ENCODE results near the gene OOSP1. TPM values are rescaled to one million over a fixed set of nuclear protein-coding genes. Genes with fewer than 3 reads are reported as not detected.

Gene OOSP1
- total RNA-seq, 1 donor from 2014 or later = not detected

GRCh38 chr11:59898046-59898445, 40.2 kb upstream of the OOSP1 start:
- FAIRE-seq (no peak), DNase-seq (ENCODE audit: low read depth) (no peak)
- no peak overlapping the region for H3K4me3 Mint-ChIP-seq (ENCODE audit: unreplicated experiment)
- Histone ChIP-seq H3K27me3 (ENCODE audit: insufficient read depth, low read length) (no peaks in the 10 kb centered on the region), H3K9ac (ENCODE audit: low read length) (no peak overlapping the region), H2AFZ (ENCODE audit: low read depth, low read length) (no peak overlapping the region), H3K9me3 (ENCODE audit: insufficient read depth, low read depth, low read length) (no peaks in the 10 kb centered on the region), H3K27ac (ENCODE audit: low read depth, low read length) (no peak overlapping the region), H3K4me1 (ENCODE audit: insufficient read depth, low read length) (peaks cover 4% of the 10 kb centered on the region), H4K20me1 (ENCODE audit: insufficient read depth, low read length) (no peaks in the 10 kb centered on the region), H3K36me3 (ENCODE audit: insufficient read depth, low read length) (no peaks in the 10 kb centered on the region), H3K79me2 (ENCODE audit: insufficient read depth, low read length) (no peaks in the 10 kb centered on the region), H3K4me2 (ENCODE audit: low read length) (no peak overlapping the region), H3K4me3 (ENCODE audit: insufficient read depth, low read depth, low read length) (no peak overlapping the region)
- H3K27me3 Mint-ChIP-seq (ENCODE audit: low read depth, unreplicated experiment) = no peaks in the 10 kb centered on the region
- no peaks in the 10 kb centered on the region for H3K36me3 Mint-ChIP-seq (ENCODE audit: low read depth, unreplicated experiment)
- no peak for TF ChIP-seq EZH2 (IDR thresholded peaks at IDR 0.05; ENCODE audit: insufficient read depth, low read length)
- no peak for TF ChIP-seq CTCF (IDR thresholded peaks at IDR 0.05; ENCODE audit: insufficient read depth, low read depth, low read length)
- H3K9me3 Mint-ChIP-seq (ENCODE audit: unreplicated experiment) = peaks cover 3% of the 10 kb centered on the region
- peak overlapping the region; percentile 47 for H3K27ac Mint-ChIP-seq (ENCODE audit: unreplicated experiment)
- H3K4me1 Mint-ChIP-seq (ENCODE audit: low read depth, unreplicated experiment) = peaks cover 14% of the 10 kb centered on the region

GRCh38 chr11:59898650-59899049, 39.6 kb upstream of the OOSP1 start:
- H3K27ac ChIP-seq (ENCODE audit: low read depth, low read length) = no peak overlapping the region
- no peak overlapping the region for H3K4me3 ChIP-seq (ENCODE audit: insufficient read depth, low read depth, low read length)
- no peak for FAIRE-seq
- H2AFZ ChIP-seq (ENCODE audit: low read depth, low read length) = no peak overlapping the region
- no peaks in the 10 kb centered on the region for H3K36me3 ChIP-seq (ENCODE audit: insufficient read depth, low read length)
- no peak overlapping the region for H3K4me3 Mint-ChIP-seq (ENCODE audit: unreplicated experiment)
- DNase-seq (ENCODE audit: low read depth) = no peak
- no peaks in the 10 kb centered on the region for H3K27me3 Mint-ChIP-seq (ENCODE audit: low read depth, unreplicated experiment)
- H3K36me3 Mint-ChIP-seq (ENCODE audit: low read depth, unreplicated experiment) = no peaks in the 10 kb centered on the region
- H3K79me2 ChIP-seq (ENCODE audit: insufficient read depth, low read length) = no peaks in the 10 kb centered on the region
- peaks cover 14% of the 10 kb centered on the region for H3K4me1 Mint-ChIP-seq (ENCODE audit: low read depth, unreplicated experiment)
- H3K27me3 ChIP-seq (ENCODE audit: insufficient read depth, low read length) = no peaks in the 10 kb centered on the region
- H3K9ac ChIP-seq (ENCODE audit: low read length) = no peak overlapping the region
- no peaks in the 10 kb centered on the region for H4K20me1 ChIP-seq (ENCODE audit: insufficient read depth, low read length)
- no peak overlapping the region for H3K27ac Mint-ChIP-seq (ENCODE audit: unreplicated experiment)
- TF ChIP-seq CTCF (IDR thresholded peaks at IDR 0.05; ENCODE audit: insufficient read depth, low read depth, low read length) (no peak), EZH2 (IDR thresholded peaks at IDR 0.05; ENCODE audit: insufficient read depth, low read length) (no peak)
- peaks cover 3% of the 10 kb centered on the region for H3K9me3 Mint-ChIP-seq (ENCODE audit: unreplicated experiment)
- no peak overlapping the region for H3K4me2 ChIP-seq (ENCODE audit: low read length)
- H3K4me1 ChIP-seq (ENCODE audit: insufficient read depth, low read length) = peaks cover 4% of the 10 kb centered on the region
- no peaks in the 10 kb centered on the region for H3K9me3 ChIP-seq (ENCODE audit: insufficient read depth, low read depth, low read length)

- FAIRE-seq (no peak), DNase-seq (ENCODE audit: low read depth) (no peak)
- H3K4me3 ChIP-seq (ENCODE audit: insufficient read depth, low read depth, low read length) = no peak overlapping the region
- no peaks in the 10 kb centered on the region for H3K79me2 ChIP-seq (ENCODE audit: insufficient read depth, low read length)
- Mint-ChIP-seq H3K27ac (ENCODE audit: unreplicated experiment) (no peak overlapping the region), H3K9me3 (ENCODE audit: unreplicated experiment) (peaks cover 3% of the 10 kb centered on the region), H3K27me3 (ENCODE audit: low read depth, unreplicated experiment) (no peaks in the 10 kb centered on the region), H3K4me3 (ENCODE audit: unreplicated experiment) (no peak overlapping the region), H3K36me3 (ENCODE audit: low read depth, unreplicated experiment) (no peaks in the 10 kb centered on the region), H3K4me1 (ENCODE audit: low read depth, unreplicated experiment) (peaks cover 14% of the 10 kb centered on the region)
- H3K4me2 ChIP-seq (ENCODE audit: low read length) = no peak overlapping the region
- H3K27me3 ChIP-seq (ENCODE audit: insufficient read depth, low read length) = no peaks in the 10 kb centered on the region
- H3K4me1 ChIP-seq (ENCODE audit: insufficient read depth, low read length) = peaks cover 4% of the 10 kb centered on the region
- H3K36me3 ChIP-seq (ENCODE audit: insufficient read depth, low read length) = no peaks in the 10 kb centered on the region
- no peaks in the 10 kb centered on the region for H4K20me1 ChIP-seq (ENCODE audit: insufficient read depth, low read length)
- H2AFZ ChIP-seq (ENCODE audit: low read depth, low read length) = peak overlapping the region; percentile 47
- no peak overlapping the region for H3K27ac ChIP-seq (ENCODE audit: low read depth, low read length)
- H3K9ac ChIP-seq (ENCODE audit: low read length) = no peak overlapping the region
- no peak for TF ChIP-seq CTCF (IDR thresholded peaks at IDR 0.05; ENCODE audit: insufficient read depth, low read depth, low read length)
- no peaks in the 10 kb centered on the region for H3K9me3 ChIP-seq (ENCODE audit: insufficient read depth, low read depth, low read length)
Observed at GRCh38 chr11:59899532-59899931, 38.7 kb upstream of the OOSP1 start.
